ENCODE data around the gene MYO7B.
"Not testable (repeated sequence)": the region's sequence is repeated elsewhere in the genome, so short reads cannot be mapped to it uniquely, and the experiment has no call there.

MYO7B gene

GRCh38 chr2:127524198-127524834 lies 11.2 kb upstream of the MYO7B start:
- DNase-seq = not testable (repeated sequence)

- no peak for DNase-seq
Observed at GRCh38 chr2:127525691-127526131, 9.8 kb upstream of the MYO7B start.

DNA sequence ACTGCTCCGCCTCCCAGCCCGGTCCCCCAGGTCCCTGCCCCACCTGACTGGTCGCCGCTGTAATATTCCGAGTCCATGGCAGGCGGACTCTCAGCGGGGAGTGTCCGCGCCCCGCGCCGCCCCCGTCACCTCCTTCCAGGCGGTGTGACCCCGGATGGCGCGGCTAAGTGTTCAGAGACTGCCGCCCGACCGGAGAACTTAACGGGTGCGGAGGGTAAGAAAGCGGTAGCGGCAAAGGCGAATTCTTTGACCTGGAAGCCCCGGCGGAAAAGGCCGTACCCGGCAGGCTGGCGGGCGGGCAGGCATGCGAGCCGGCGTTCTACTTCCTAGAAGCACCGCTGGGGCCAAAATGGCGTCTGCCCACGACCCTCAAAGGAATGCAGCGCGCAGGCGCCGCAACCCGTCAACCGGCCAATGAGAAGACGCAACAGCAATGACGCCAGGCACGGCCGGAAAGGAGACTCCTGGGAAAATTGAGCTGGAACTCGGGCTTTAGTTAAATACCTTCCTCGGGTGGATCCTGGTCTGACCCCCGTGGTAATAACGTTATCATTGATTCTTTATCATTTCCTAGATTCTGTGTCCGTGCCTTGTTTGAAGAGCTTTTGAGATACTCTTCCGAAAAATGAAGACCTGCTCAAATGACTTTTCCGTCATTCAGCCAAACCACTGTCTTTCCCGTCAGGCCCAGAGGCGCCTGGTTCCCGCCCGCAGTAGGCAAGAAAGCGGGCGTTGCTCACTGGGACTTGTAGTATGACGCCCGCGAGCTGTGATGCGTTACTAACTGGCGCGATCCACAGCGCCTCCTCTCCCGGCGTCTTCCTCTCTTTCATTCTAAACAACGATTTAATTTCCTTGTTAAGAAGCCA lies 9.1 kb upstream of the MYO7B start, which contains the start of gene IWS1:
Gene IWS1 (minus strand): TSS at position 358 of the 869 bp plus-strand sequence. CDS start 281 bp downstream, at position 77.
- DNase-seq = peak; percentile 87

DNA sequence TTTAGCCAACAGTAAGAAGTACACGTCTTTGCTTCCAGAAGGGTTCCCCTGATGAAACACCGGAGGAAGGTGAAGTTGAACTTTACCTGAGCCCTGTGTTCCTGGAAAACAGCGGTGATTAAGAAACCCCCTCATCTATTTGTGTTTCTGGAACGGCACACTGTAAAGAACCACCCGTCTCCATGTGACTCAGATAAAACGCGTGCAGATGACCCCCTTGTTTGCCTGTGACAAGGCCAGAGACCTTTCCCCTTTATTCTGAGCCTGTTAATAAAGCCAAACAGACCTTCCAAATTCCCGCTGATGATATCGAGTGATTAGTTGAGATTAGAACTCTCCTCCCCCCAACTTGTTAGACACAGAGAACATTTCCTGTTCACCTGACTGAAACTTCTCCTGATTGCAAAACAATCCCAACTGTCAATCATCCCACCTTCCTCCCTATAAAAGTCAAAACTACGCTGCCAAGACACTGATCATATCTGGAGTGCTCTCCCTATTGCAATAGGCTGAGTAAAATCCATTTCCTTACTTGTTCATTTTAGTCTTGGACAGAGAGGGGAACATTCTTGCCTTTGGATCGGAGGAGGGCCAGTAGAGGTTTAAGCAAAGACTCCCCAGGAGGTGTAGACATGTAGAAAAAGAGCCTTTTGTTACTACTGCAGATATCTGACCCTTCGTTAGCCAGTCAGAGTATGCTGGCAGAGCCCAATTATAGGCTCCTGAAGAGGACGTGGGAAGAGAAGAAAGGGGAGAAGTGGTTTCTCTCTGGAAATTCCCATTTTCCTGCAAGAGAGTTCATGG lies 8.3 kb upstream of the MYO7B start:
- DNase-seq = no peak

GRCh38 chr2:127528487-127528886 lies 7.0 kb upstream of the MYO7B start:
- DNase-seq = no peak

- not testable (repeated sequence) for DNase-seq
Observed at GRCh38 chr2:127529416-127529815, 6.1 kb upstream of the MYO7B start.

- no peak for DNase-seq
Observed at GRCh38 chr2:127530245-127531140, 5.0 kb upstream of the MYO7B start.

- no peak for DNase-seq
Observed at GRCh38 chr2:127531221-127531648, 4.2 kb upstream of the MYO7B start.

- DNase-seq = no peak
Observed at GRCh38 chr2:127532296-127532695, 3.2 kb upstream of the MYO7B start.

GRCh38 chr2:127535918-127536317 lies 435 bp downstream of the MYO7B start:
- no peak for DNase-seq

- DNase-seq = no peak
Observed at GRCh38 chr2:127536707-127537541, 1.4 kb downstream of the MYO7B start.

DNA sequence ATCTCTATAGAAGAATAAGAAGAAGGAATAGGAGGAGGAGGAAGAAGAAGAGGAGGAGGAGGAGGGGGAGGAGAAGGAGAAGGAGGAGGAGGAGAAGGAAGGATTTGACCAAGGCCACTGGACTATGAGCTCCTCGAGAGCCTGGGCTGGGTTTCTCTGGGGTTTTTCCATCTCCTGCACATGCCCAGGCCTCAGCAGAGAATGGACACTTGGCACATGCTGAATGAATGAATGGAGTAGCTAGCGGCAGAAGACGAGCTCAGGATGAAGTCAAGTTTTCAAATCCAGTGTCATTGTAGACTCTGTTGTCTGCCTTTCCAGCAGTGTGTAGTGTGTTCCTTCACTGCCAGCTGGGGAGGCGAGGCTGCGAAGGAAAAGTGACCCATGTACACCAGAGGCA lies 2.2 kb downstream of the MYO7B start:
- no peak for DNase-seq

GRCh38 chr2:127541809-127542208 lies 6.3 kb downstream of the MYO7B start:
- no peak for DNase-seq

- no peak for DNase-seq
Observed at GRCh38 chr2:127542231-127542630, 6.7 kb downstream of the MYO7B start.

GRCh38 chr2:127543013-127543501 lies 7.6 kb downstream of the MYO7B start:
- DNase-seq = not testable (repeated sequence)

- DNase-seq = no peak
Observed at GRCh38 chr2:127545189-127545588, 9.7 kb downstream of the MYO7B start.

DNA sequence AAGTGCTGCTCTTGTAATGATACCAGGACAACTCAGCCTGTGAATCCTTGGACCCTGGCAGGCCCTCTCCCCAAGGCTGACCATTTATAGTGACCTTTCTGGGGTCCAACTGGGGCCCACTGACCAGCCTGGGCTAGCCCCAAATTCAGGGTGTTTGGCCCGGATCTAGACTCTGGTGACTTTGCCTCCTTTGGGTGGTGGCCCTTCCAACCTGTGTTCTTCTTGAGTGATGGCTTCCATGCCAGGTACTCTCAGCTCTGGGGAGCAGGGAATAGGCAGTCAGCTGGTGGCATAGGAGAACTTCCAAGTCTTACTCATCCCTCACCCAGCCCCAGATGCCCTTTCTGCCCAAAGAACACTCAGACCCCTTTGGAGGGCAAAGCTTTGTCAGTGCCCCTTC lies 10.3 kb downstream of the MYO7B start:
- DNase-seq = no peak

DNA sequence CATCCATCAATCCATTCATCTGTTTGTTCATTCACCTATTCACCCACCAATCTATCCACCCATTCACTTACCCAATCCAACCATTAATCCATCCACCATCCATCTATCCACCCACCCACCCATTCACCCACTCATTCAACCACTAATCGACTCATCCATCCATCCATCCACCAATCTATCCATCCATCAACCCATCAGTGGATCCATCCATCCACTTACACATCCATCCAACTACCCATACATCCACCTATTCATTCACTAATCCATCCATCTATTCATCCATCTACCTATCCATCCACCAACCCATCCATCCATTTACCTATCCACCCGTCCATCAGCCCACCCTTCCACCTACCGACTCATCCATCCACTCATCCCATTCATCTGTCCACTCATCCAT lies 11.3 kb downstream of the MYO7B start:
- no peak for DNase-seq

DNA sequence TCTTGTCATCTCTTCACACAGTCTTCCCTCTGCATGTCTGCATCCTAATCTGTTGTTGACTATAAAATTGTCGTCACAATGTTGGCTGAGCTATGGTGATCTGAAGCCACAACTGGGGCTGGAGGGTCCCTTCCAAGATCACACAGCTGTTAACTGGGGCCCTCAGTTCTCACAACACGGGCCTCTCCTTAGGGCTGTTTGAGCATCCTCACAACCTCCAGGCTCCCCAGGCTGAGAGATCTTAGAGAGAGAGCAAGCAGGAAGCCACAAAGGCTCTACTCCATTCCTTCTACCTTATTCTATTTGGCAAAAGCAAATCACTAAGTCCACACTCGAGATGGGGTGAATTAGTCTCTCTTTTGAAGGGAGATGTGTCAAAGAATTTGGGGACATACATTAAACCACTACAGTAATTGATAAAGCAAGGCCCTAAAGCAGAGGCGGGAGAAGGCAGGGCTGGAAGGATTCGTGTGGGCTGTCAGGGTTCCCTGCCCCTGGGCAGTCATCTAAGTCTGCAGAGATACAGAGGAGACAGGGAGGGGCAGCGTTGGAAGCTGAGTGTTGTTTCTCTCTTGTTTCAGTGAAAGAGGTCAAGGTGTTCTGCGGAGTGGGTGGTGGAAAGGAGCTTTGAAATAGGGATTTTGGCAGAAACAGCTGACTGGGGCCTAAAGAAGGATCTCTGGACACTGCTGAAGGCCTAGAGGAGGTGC lies 15.9 kb downstream of the MYO7B start:
- no peak for DNase-seq

DNA sequence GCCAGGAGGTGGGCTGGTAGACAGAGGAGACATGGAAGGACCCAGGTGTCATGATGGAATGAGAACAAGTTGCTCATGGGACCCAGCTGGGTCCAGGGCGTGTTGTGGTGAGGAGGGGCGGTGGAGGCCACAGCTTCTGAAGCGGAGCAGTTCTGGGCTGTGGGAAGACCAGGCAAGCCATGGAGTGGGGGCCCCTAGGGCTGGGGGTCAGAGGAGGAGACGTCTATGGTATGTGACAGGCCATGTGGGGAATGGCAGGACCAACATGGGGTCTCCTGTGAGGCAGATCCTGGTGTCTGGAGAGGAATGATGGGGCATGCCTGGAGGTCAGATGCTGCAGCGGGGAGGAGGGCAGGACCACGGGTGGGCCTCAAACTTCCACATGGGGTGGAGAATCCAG lies 16.9 kb downstream of the MYO7B start:
- no peak for DNase-seq
